GM12878 (cell line): Measurements from ENCODE around the gene SCAMP4.

ENCODE experiments used
- CTCF ChIP-seq, 3 experiments: IDR thresholded peaks in 2 of 3; conservative IDR thresholded peaks in 1 of 3; 2 replicates each; pipeline ENCODE4 v1.5.1; 2011; ENCODE audit warnings: low read depth in 3 of 3, low read length in 3 of 3, mild to moderate bottlenecking in 3 of 3, control low read depth in 2 of 3, moderate library complexity in 2 of 3, inconsistent platforms in 1 of 3, mixed read lengths in 1 of 3; ENCODE audit not compliant: control insufficient read depth in 2 of 3, insufficient read depth in 1 of 3; ENCODE audit errors: extremely low read depth in 1 of 3
- GABPA ChIP-seq: IDR thresholded peaks from 2 replicates; pipeline ENCODE4 v1.6.1; 2014; ENCODE audit warnings: antibody characterized with exemption, low read depth, mild to moderate bottlenecking, inconsistent platforms
- JUND ChIP-seq: IDR thresholded peaks from 2 replicates; pipeline ENCODE4 v1.6.1; 2012; ENCODE audit warnings: low read depth, mild to moderate bottlenecking, low read length, improper control_type of control experiment, moderate library complexity

GRCh38 chr19:1918975-1919374 lies 13.8 kb downstream of the SCAMP4 start:
- TF ChIP-seq GABPA, result no peak
- TF ChIP-seq JUND, result no peak
- no peak for TF ChIP-seq CTCF (IDR thresholded peaks at IDR 0.05 in 2 of 3, conservative IDR thresholded peaks at IDR 0.05 in 1 of 3; ENCODE audit: control insufficient read depth in 2 of 3, extremely low read depth in 1 of 3, insufficient read depth in 1 of 3, low read depth in 3 of 3, low read length in 3 of 3)
